HUES48 (cell line): ENCODE results near the gene MPPED1.

Experiments
- H3K27ac ChIP-seq: one replicate; pipeline ENCODE4 v1.7.0; 2013; ENCODE audit warnings: low read depth, low read length, inconsistent platforms
- H3K27me3 ChIP-seq: 2 replicates; pipeline ENCODE4 v1.6.1; 2013; ENCODE audit warnings: mild to moderate bottlenecking, low read length; ENCODE audit not compliant: control insufficient read depth, insufficient read depth
- H3K36me3 ChIP-seq: 2 replicates; pipeline ENCODE4 v1.6.1; 2013; ENCODE audit warnings: low read length; ENCODE audit not compliant: control insufficient read depth, insufficient read depth
- H3K4me1 ChIP-seq: 2 replicates; pipeline ENCODE4 v1.6.1; 2013; ENCODE audit warnings: mild to moderate bottlenecking, low read length; ENCODE audit not compliant: control insufficient read depth, insufficient read depth
- H3K4me3 ChIP-seq: 2 replicates; pipeline ENCODE4 v1.5.1; 2013; ENCODE audit warnings: mild to moderate bottlenecking, low read depth, low read length
- H3K9ac ChIP-seq: 2 replicates; pipeline ENCODE4 v1.6.1; 2013; ENCODE audit warnings: mild to moderate bottlenecking, low read depth, low read length, moderate library complexity
- H3K9me3 ChIP-seq: 2 replicates; pipeline ENCODE4 v1.6.1; 2013; ENCODE audit warnings: low read length; ENCODE audit not compliant: control insufficient read depth, insufficient read depth

The MPPED1 gene

DNA sequence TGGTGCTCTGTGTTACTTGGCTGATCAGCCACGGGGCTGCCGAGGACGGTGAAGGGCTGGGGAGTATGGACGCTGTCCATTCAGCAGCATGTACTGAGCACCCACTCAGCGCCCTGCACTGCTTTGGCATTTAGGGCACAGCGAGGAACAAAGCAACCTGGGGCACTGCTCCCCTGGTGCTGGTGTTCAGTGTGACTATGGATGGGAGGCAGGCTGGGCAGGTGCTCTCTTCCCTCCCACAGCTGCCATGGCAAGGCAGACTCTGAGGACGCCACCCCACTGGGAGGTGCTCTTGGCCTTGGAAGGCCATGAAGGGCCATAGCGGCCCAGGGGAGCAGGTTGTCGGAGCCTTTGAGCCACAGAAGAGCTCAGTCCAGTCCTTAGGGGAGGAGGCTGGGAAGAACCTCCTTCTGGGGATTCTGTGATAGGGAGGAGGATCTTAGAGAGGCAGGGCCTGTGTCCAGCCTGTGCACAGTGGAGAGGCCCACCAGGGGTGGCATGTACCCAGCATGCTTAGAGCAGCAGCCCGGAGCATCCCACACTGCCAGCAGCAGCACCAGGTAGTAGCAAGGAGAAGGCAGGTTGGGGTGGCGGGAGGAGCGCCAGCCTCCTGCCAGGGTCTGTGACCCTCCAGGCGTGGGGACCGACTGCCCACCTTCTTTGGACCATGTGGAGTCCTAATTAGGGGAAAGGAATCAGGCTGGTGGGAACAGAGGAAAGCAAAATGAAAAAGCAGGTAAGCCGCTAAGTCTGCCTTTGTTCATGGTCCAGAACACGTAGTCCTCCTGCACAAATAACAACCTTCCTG, 141.8 kb downstream of the MPPED1 start:
- Histone ChIP-seq H3K4me1 (no peaks in the 10 kb centered on the region), H3K4me3 (no peak overlapping the region), H3K27ac (no peak overlapping the region), H3K9me3 (no peaks in the 10 kb centered on the region), H3K9ac (no peak overlapping the region), H3K36me3 (no peaks in the 10 kb centered on the region), H3K27me3 (no peaks in the 10 kb centered on the region)

DNA sequence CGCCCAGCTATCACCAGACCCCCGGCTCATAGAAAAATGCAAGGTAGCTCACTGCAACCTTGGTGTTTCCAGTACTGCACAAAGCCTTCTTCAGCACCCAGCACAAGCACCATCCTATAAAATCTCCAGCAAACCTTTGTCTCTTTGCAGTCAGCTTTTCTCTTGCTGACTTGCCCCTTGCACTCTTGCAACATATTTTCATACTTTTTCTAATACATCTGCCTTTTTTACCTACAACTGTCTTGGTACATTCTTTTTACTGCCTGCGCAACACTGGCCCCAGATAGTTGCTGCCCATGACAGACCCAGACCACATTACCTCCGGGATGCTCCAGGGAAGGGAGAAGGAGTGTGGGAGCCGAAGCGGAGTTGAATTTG, 142.4 kb downstream of the MPPED1 start:
- Histone ChIP-seq H3K27me3 (no peaks in the 10 kb centered on the region), H3K4me1 (no peaks in the 10 kb centered on the region), H3K4me3 (no peak overlapping the region), H3K9me3 (no peaks in the 10 kb centered on the region), H3K36me3 (no peaks in the 10 kb centered on the region), H3K9ac (no peak overlapping the region), H3K27ac (no peak overlapping the region)

DNA sequence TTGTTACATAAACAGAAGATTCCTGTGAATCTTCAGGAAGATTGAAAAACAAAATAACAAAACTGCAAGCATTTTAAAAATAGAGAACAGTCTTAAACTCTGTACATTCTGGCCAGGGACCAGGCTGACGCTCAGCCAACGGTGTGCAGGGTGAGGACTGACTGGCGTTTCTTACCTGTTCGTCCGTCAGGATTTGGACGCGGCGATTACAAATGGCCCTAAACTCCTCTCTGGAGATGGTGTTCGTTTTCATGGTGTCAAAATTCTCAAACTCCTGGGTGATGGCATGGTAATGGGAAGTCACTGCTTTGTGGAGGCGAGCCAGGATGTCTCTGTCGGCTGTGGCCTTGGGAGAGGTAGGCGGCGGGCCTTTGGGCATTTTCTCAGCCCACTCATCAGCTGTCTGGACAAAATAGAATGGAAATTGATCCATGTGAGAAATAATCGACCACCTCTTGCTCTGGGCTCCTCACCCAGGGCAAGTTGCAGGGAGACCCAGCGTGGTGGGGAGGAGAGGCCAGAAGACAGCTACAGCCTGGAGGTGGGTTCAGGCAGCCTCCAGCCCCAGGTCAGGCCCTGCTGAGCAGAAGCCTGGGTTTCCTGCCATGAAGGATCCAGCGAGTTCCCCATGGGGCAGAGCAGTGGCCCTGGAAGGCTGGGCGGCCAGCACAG, 143.0 kb downstream of the MPPED1 start:
- H3K9ac ChIP-seq = no peak overlapping the region
- no peak overlapping the region for H3K27ac ChIP-seq
- H3K36me3 ChIP-seq = no peaks in the 10 kb centered on the region
- H3K4me1 ChIP-seq = no peaks in the 10 kb centered on the region
- H3K4me3 ChIP-seq = no peak overlapping the region
- no peaks in the 10 kb centered on the region for H3K9me3 ChIP-seq
- no peaks in the 10 kb centered on the region for H3K27me3 ChIP-seq

DNA sequence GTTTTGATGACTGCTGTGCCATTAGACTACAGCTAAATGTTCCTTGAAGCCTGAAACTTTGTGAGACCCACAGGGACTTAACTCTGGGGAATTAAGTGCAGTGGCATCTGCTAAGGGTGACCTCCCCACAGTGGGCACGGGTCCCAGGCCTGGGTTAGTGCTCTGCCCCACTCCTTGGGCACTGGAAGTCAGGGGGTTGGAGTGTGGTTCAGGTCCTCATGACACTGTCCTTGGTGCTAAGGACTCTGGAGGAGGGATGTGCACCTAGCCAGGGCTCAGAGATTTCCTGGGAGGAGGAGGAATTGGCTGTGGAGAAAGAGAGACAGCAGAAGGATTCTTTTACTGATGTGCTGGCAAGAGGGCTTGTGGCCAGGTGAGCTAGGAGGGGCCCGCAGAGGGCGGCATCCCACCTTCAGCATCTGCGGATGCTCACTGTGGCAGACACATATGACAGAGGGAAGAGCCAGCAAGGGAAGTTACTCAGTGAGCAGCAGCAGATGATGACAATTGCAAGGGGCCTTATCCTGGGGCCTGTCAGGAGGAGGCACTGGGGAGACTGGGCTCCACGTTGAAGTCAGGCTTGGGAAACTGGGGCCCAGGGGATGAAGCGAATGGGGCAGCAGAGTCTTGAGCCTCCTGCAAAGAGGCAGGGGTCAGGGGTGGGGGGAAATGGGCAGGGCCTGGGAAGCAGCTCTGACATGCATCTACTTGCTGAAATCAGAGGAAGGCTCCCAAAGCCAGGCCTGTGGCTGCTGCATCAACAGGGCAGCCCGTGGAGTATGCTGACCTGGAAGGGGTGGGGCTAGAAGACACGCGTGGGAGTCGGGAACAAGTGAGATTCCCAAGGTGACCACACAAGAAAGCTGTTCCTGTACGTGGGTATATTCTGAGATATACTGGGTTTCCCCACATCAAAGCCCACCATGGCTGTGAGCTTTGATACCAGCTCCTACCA, 144.0 kb downstream of the MPPED1 start:
- no peak overlapping the region for H3K27ac ChIP-seq
- no peaks in the 10 kb centered on the region for H3K4me1 ChIP-seq
- H3K9me3 ChIP-seq = no peaks in the 10 kb centered on the region
- no peaks in the 10 kb centered on the region for H3K27me3 ChIP-seq
- H3K36me3 ChIP-seq = no peaks in the 10 kb centered on the region
- no peak overlapping the region for H3K4me3 ChIP-seq
- no peak overlapping the region for H3K9ac ChIP-seq
